ENCODE data around the gene SEMA6B. TPM values are rescaled to one million over a fixed set of nuclear protein-coding genes. Genes with fewer than 3 reads are reported as not detected.

The SEMA6B gene
- total and polyA plus RNA-seq, 2 of the 4 experiments (the other 2 are of a cell fraction), result 0.18 to 0.72 TPM

- no peak for DNase-seq
- H4K91ac ChIP-seq (ENCODE audit: insufficient read depth, low read depth, low read length), result no peak overlapping the region
- no peak overlapping the region for H3K56ac ChIP-seq (ENCODE audit: extremely low read depth, insufficient read depth, low read length)
- no TSS peak for BruUV-seq (replicated peaks)
- no peak overlapping the region for H3K4me2 ChIP-seq (ENCODE audit: low read depth, low read length)
- dilution Hi-C loops (cut with HindIII; ENCODE audit: low sequenced_read_pairs, unreplicated experiment), result no loop called here
- no peak overlapping the region for H3K18ac ChIP-seq (ENCODE audit: low read depth, low read length)
- no peak overlapping the region for H3K14ac ChIP-seq (replicated peaks; ENCODE audit: low read depth, low read length)
- ChIA-PET POLR2A (ENCODE audit: unreplicated experiment) (no interaction called here), CTCF (no interaction called here)
- no peaks in the 10 kb centered on the region for H3K9me1 ChIP-seq (ENCODE audit: insufficient read depth, low read length)
- 50% methylated on average over 2 of the region's 14 CpGs; no CpG with 5 or more reads in 1 of the 2 experiments for WGBS, 2 experiments (ENCODE audit: extremely low coverage in 2 of 2, insufficient read length in 1 of 2)
- H3K4me3 ChIP-seq (ENCODE audit: insufficient read depth, low read depth, low read length), result no peak overlapping the region
- no peaks in the 10 kb centered on the region for H3K9me3 ChIP-seq (ENCODE audit: control insufficient read depth, insufficient read depth, low read length)
- H2AFZ ChIP-seq (replicated peaks; ENCODE audit: low read length, poor library complexity), result peak overlapping the region; percentile 2
- in situ Hi-C loops (cut with MboI; ENCODE audit: low sequenced_read_pairs), result no loop called here
- peaks cover 9% of the 10 kb centered on the region for H3K27me3 ChIP-seq (ENCODE audit: control insufficient read depth, insufficient read depth, low read length)
- TF ChIP-seq CHD1 (IDR thresholded peaks at IDR 0.05; ENCODE audit: low read depth, low read length), result no peak
- TF ChIP-seq NFE2L2 (IDR thresholded peaks at IDR 0.05; ENCODE audit: low read depth, low read length), result no peak
- no peak for TF ChIP-seq MAZ (IDR thresholded peaks at IDR 0.05; ENCODE audit: borderline replicate concordance, low read depth, low read length)
- TF ChIP-seq CEBPB (IDR thresholded peaks at IDR 0.05; ENCODE audit: low read depth, low read length), result peak; percentile 71
- H2BK20ac ChIP-seq (ENCODE audit: low read depth, low read length), result no peak overlapping the region
- no peak overlapping the region for H3K23ac ChIP-seq (ENCODE audit: low read depth, low read length)
- no peaks in the 10 kb centered on the region for H4K20me1 ChIP-seq (ENCODE audit: insufficient read depth, low read length)
- H3K4ac ChIP-seq (ENCODE audit: low read depth, low read length), result no peak overlapping the region
- no peak overlapping the region for H2AK5ac ChIP-seq (ENCODE audit: low read depth, low read length)
- no peaks in the 10 kb centered on the region for H3K36me3 ChIP-seq (ENCODE audit: control insufficient read depth, insufficient read depth, low read length)
- no peak overlapping the region for H4K8ac ChIP-seq (ENCODE audit: low read depth in 2 of 2, low read length in 2 of 2)
- no peak overlapping the region for H2AK9ac ChIP-seq (replicated peaks; ENCODE audit: low read depth, low read length, poor library complexity)
- no peak for ATAC-seq (ENCODE audit: low read depth)
- intact Hi-C loops (cut with micrococcal nuclease), result no loop called here
- peaks cover 9% of the 10 kb centered on the region for H3K4me1 ChIP-seq (ENCODE audit: control insufficient read depth, insufficient read depth, low read length)
- H3K79me1 ChIP-seq (ENCODE audit: low read depth in 1 of 2, low read length in 2 of 2), result no peaks in the 10 kb centered on the region
- no peak overlapping the region for H2BK15ac ChIP-seq (ENCODE audit: low read depth, low read length)
- no peak overlapping the region for H2BK120ac ChIP-seq (ENCODE audit: low read depth, low read length)
- no peak overlapping the region for H3K27ac ChIP-seq (ENCODE audit: insufficient read depth, low read length)
- no peak overlapping the region for H4K5ac ChIP-seq (ENCODE audit: low read depth, low read length)
- no peak overlapping the region for H3K9ac ChIP-seq (ENCODE audit: low read depth, low read length)
- H2BK5ac ChIP-seq (ENCODE audit: low read depth, low read length, poor library complexity, severe bottlenecking), result no peak overlapping the region
These were observed 43.1 kb downstream of the SEMA6B start for GRCh38 chr19:4516199-4516938.
